Articular chondrocyte of knee joint (primary cell): ENCODE measurements around the gene UFL1. TPM values are rescaled to one million over a fixed set of nuclear protein-coding genes. Genes with fewer than 3 reads are reported as not detected.

ENCODE experiments used
- total RNA-seq: library from RNA; depleted of rRNA; stranded (reverse); fragments of >200 nt; gene quantifications from 2 replicates; pipeline ENCODE4 v1.2.3, GENCODE V29; 2012

UFL1 gene
- 45.0 and 46.9 TPM in 2 replicates for total RNA-seq

DNA sequence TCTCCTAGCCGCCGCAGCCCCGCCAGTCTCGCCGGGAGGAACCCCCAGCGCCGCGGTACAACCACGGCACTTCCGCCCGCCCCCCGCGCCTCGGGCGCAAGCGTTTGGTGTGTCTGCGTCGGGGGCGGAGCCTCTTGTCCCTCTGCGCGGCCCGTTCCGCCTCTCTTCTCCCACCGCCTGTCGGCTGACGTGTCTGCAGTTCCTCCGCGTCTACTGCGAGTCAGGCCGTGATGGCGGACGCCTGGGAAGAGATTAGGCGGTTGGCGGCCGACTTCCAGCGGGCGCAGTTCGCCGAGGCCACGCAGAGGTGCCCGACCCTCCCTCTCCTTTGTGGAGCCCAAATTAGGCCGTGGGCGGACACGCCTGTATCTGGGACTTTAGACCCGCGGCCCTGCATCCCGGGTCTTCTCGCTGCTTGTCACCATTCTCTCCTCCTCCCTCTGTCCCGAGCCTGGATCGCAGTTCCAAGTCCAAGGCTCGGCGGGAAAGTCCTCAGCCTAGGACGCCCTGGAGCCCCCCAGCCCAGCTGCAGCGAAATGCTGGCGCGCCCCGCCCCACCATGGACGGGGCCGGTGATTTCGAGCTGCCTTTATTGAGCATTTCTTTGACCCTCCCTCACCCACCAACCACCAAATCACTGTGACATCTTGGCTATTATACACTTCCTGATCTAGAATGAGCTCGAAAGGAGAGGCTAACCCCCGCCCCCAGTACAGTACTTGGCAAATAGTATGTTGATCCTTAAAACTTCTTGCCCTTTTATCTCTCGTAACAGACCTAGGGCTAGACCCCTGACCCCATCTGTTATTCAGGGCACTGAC is at the start of gene UFL1:
Gene UFL1, plus strand, starts transcription at position 163 of the 821 bp plus-strand sequence. Its CDS starts 68 bp downstream, at position 231.

DNA sequence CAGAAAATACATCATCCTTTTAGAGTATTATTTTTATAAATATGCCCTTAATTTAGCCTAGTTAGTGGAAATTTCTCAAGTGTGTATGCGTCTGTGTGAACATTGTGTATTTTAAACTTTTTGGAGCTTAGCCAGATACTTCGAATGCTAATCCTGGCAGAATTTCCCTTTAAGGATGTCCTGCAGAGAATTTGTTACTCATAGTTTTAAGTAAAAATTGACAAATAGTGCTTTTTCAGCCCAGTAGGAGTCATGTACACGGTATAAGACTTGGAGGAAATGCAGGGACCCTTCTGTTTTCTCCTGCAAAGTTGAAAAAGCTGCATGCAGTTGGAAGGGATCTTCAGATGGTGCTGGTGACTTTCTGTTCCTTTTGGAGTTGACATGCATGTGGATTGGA is 41.3 kb downstream of the UFL1 start, which contains the start of gene FHL5:
Gene FHL5, plus strand, starts transcription at position 243 of the 400 bp plus-strand sequence. CDS start 40,486 bp downstream, outside the sequence.

Other genes starting within 250 kb of the UFL1 start
- not detected in 2 replicates for gene FHL5, start 41.3 kb downstream of the UFL1 start, total RNA-seq